Measurements from ENCODE around the gene PMM1.
"Not testable (repeated sequence)": the region's sequence is repeated elsewhere in the genome, so short reads cannot be mapped to it uniquely, and the experiment has no call there.

PMM1 gene

DNA sequence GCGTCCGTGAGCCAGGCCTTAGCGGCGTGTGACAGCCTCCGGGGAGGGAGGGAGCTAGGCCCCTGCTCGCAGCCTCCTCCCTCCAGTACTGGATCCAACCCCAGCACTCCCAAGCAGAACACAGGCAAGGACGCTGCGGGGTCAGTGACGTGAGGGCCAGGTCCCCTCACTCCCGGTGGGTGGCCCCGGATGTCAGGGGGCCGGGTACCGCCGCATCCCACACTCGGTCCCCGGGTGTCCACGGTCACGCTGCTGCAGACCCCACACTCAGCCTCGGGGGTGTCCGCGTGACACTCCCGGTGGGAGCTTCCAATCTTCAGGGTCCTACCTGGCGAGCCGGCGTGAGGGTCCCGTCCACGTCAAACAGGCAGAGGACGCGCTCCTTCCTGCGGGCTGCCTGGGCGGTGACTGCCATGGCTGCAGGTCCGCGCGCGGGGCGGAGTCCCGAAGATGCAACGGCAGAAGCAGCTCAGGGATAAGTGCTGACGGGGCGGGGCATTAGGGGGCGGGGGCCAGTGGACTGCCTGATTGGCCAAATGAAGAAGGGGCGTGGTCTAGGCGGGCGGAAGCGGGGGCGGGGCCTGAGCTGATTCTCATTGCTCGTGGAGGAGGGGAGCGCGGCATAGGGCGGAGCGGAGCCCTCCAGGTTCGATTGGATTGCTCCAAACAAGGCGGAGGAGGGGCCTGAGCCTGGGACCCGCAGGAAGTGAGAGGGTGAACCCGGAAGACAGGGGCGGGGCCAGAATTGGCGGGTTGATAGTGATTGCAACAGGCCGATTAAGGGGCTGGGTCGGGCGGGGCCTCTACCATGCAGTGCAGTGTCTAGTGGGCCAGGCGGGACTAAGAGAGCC, at the start of gene PMM1:
PMM1 (minus strand) TSS at position 450 of the 851 bp plus-strand sequence; CDS start at position 415, 35 bp downstream.
- peak; percentile 100 for DNase-seq

DNA sequence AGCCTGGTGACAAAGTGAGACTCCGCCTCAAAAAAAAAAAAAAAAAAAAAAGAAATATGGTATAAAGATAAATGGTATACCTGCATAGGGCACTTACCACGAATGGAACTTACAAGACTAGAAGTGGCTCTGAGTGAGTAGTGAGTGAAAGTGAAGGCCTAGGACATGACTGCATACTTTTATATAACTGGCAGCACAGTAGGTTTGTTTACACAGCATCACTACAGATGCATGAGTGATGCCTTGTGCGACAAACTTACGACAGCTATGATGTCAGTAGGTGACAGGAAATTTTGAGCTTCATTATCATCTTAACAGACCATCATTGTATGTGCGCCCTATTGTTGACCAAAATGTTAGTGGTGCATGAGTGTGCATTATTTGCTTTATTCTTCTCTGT, 49.1 kb upstream of the PMM1 start:
- no peak for DNase-seq

DNA sequence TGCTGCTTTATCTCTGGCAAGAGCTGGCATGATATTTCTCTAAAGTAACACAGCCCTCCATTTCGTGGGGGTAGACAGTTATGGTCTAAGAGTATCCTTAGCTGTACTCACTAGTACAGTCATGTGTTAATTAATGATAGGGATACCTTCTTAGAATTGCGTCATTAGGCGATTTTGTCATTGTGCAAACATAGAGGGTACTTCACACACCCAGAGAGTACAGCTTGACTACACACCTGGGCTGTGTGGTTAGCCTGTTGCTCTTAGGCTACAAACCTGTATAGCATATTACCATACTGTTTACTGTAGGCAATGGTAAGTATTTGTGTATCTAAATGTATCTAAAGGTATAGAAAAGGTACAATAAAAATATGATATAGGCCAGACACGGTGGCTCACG, 48.5 kb upstream of the PMM1 start:
- no peak for DNase-seq

GRCh38 chr22:41637623-41638022, 48.0 kb upstream of the PMM1 start:
- DNase-seq, result not testable (repeated sequence)

DNA sequence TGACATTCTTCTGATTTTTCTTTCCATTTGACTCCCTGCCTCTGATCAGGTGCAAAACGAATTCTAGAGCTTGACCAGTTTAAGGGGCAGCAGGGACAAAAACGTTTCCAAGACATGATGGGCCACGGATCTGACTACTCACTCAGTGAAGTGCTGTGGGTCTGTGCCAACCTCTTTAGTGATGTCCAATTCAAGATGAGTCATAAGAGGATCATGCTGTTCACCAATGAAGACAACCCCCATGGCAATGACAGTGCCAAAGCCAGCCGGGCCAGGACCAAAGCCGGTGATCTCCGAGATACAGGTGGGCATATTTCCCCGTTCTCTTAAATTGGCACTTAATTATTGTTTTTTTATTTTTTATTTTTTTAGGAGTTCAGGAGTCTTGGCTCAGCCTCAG, 46.8 kb upstream of the PMM1 start:
- no peak for DNase-seq

- DNase-seq, result not testable (repeated sequence)
Measured at GRCh38 chr22:41634610-41635009, 45.0 kb upstream of the PMM1 start.

DNA sequence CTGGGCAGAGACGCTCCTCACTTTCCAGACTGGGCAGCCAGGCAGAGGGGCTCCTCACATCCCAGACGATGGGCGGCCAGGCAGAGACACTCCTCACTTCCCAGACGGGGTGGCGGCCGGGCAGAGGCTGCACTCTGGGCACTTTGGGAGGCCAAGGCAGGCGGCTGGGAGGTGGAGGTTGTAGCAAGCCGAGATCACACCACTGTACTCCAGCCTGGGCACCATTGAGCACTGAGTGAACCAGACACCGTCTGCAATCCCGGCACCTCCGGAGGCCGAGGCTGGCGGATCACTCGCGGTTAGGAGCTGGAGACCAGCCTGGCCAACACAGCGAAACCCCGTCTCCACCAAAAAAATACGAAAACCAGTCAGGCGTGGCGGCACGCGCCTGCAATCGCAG, 42.0 kb upstream of the PMM1 start:
- not testable (repeated sequence) for DNase-seq

DNA sequence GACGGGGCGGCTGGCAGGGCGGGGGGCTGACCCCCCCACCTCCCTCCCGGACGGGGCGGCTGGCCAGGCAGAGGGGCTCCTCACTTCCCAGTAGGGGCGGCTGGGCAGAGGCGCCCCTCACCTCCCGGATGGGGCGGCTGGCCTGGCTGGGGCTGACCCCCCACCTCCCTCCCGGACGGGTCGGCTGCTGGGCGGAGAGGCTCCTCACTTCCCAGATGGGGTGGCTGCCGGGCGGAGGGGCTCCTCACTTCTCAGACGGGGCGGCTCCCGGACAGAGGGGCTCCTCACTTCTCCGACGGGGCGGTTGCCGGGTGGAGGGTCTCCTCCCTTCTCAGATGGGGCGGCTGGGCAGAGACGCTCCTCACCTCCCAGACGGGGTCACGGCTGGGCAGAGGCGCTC, 41.5 kb upstream of the PMM1 start:
- DNase-seq, result not testable (repeated sequence)

GRCh38 chr22:41625577-41625976, 35.9 kb upstream of the PMM1 start:
- no peak for DNase-seq

GRCh38 chr22:41621911-41622179, 32.2 kb upstream of the PMM1 start:
- no peak for DNase-seq

DNA sequence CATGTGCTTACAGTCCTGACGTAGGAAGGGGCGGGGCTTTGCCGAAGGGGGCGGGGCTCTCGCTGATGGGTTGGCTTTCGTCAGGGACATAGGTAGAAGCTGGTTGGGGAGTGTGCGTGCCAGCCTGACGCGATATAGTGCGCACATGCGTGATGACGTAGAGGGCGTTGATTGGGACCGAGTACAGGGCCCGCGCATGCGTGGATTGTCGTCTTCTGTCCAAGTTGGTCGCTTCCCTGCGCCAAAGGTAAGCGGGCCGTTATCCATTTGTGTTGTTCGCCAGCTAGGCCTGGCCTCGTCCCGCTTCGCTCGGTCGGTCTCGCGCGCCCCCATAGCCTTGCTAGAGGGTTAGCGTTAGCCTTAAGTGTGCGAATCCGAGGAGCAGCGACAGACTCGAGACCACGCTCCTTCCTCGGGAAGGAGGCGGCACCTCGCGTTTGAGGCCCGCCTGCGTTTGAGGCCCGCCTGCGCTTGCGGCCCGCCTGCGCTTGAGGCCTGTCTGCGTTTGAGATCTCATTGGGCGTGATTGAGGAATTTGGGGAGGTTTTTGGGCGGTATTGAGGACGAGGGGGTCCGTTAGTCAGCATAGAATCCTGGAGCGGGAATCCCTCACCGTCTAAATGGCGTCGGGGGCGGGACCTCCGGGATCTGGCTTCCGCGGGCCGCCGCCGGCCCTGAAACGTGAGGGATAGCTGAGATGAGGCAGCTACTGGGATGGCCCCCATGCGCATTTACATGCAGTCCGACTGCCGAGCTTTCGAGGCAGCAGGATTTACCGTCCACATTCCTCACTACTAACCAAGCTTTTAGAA, 31.7 kb upstream of the PMM1 start, which contains the start of gene XRCC6:
XRCC6 (plus strand) TSS at position 197 of the 812 bp plus-strand sequence. CDS start 710 bp downstream, outside the sequence.
- DNase-seq, result peak; percentile 100

DNA sequence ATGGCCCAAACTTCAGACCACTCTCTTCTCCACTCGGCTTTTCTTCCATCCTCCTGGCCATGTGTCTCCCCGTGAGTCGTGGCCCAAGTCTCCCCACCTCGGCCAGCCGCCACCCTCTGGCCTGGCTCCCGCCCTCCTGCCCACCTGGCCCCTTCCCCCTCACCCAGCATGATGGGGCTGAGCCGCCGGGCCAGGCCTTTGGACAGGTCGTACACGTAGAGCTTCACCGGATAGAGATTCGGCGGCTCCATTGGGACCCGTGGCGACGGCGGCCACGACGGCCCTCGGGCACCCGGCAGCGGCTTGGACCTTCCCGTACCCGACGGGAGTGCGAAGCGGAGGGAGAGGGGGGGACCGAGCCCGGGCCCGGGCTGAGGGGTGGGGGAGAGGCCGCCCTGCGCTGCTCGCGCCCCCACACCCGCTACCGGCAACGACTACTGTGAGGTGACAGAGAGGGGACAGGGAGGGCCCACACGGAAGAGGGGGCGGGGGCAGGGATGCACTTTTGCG, 31.0 kb upstream of the PMM1 start, which contains the start of gene DESI1:
DESI1 (minus strand) TSS at position 455 of the 510 bp plus-strand sequence; CDS start at position 251, 204 bp downstream.
- no peak for DNase-seq

- DNase-seq, result peak; percentile 35 to 46
Measured at GRCh38 chr22:41619979-41620588, 30.4 kb upstream of the PMM1 start.

DNA sequence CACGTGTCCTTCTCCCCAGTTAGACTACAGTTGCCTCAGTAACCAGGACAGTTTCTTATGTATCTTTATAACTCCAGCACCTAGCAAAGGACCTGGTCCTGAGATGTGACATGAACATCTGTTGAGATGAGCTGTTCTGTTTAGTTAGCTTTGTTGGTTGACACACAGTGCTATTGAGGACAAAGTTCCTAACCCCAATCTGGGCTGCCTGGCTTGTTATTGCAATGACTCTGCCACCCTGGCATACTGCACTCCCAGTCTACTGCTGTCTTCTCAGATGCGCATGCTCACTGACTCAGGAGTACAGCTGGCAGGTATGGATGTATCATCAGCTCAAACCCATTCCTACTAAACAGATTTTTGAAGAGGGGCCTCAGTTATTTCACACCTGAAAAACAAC, 23.8 kb upstream of the PMM1 start:
- no peak for DNase-seq

DNA sequence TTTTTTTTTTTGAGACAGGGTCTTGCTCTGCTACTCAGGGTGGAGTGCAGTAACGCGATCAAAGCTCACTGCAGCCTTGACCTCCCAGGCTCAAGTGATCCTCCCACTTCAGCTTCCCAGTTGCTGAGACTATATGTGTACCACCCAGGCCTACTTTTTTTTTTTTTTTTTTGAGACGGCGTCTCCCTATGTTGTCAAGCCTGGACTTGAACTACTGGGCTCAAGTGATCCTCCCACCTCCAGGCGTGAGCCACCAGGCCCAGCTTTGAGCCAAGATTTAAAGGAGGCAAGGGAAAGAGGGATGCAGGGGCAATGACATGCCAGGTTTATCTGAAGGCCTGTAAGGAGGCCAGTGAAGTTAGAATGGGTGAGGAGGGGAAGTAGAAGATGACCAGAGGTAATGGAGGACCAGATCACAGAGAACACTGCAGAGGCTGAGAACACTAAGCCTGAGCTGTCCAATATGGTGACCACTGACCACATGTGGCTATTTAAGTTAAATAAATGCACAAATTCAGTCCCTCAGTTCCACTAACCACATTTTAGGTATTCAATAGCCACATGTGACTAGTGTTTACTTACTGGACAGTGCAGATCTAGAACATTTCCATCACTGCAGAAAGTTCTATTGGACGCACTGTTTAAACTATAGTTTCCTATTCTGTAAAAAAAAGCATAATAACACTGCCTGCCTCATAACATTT, 23.1 kb upstream of the PMM1 start:
- no peak for DNase-seq

DNA sequence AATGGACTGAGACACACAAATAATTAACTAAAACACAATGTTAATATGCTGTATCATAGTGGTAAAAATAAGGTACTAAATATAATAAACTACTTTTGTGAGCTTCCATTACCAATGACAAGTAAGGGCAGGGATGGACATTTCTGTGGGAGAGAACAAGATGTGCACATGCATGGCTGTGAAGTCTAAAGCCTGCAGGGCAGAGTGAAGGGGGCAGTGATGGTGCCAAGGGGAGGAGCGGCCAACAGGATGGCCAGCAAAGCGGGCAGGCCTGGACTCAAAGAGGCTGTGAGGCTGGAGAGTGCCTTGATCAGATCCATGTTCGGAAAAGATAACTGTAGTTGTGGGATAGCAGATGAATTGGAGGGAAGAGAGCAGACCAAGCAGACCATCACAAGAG, 18.7 kb upstream of the PMM1 start:
- no peak for DNase-seq

GRCh38 chr22:41603873-41604332, 14.3 kb upstream of the PMM1 start:
- DNase-seq, result peak; percentile 44 to 55

- DNase-seq, result no peak
Measured at GRCh38 chr22:41600976-41601375, 11.3 kb upstream of the PMM1 start.

- DNase-seq, result no peak
Measured at GRCh38 chr22:41598891-41599635, 9.4 kb upstream of the PMM1 start.

GRCh38 chr22:41598081-41598480, 8.4 kb upstream of the PMM1 start:
- no peak for DNase-seq

DNA sequence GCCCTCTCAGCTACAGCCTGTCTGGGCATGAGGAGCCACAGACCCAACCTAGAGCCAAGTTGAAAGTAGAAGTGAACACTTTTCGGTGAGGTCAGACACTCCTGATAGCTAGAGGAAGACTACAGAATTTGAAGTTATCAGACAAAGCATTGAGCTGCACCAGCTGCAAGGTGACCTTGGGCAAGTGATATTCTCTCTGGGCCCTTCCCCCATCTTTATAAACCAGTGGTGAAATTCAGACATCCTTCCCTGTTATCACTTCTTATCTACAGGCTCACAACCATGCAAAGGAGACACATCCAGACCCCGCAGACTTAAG, 8.0 kb upstream of the PMM1 start:
- DNase-seq, result no peak
